SIG-M5 (cell line): ENCODE measurements around the gene AGR3.

ENCODE experiments used
- DNase-seq: peaks from one replicate; lab custom pipeline; 2025; lab: John Stamatoyannopoulos, UW

Gene AGR3

GRCh38 chr7:16826060-16826459, 55.7 kb downstream of the AGR3 start:
- no peak for DNase-seq

GRCh38 chr7:16822029-16822428, 59.8 kb downstream of the AGR3 start:
- DNase-seq, result no peak

GRCh38 chr7:16818732-16819131, 63.1 kb downstream of the AGR3 start:
- no peak for DNase-seq

GRCh38 chr7:16817536-16817935, 64.2 kb downstream of the AGR3 start:
- no peak for DNase-seq

GRCh38 chr7:16816824-16817223, 65.0 kb downstream of the AGR3 start:
- peak; percentile 16 for DNase-seq

- no peak for DNase-seq
Observed at GRCh38 chr7:16815001-16815400, 66.8 kb downstream of the AGR3 start.

- no peak for DNase-seq
Observed at GRCh38 chr7:16813232-16813616, 68.6 kb downstream of the AGR3 start.

- no peak for DNase-seq
Observed at GRCh38 chr7:16812542-16813231, 69.1 kb downstream of the AGR3 start.

- no peak for DNase-seq
Observed at GRCh38 chr7:16811551-16811950, 70.2 kb downstream of the AGR3 start.

GRCh38 chr7:16810573-16810972, 71.2 kb downstream of the AGR3 start:
- no peak for DNase-seq

GRCh38 chr7:16810112-16810511, 71.7 kb downstream of the AGR3 start:
- no peak for DNase-seq
